NCI-H2081 (cell line): Measurements from ENCODE around the gene THYN1.
"Not testable (repeated sequence)": the region's sequence is repeated elsewhere in the genome, so short reads cannot be mapped to it uniquely, and the experiment has no call there.

Source experiments
- DNase-seq, 2 experiments: peaks; one replicate each; lab custom pipeline; 2025; lab: John Stamatoyannopoulos, UW

Gene THYN1

GRCh38 chr11:134275188-134275533 is 22.0 kb upstream of the THYN1 start:
- DNase-seq, result no peak

- DNase-seq, result no peak
These were observed 20.2 kb upstream of the THYN1 start for GRCh38 chr11:134273317-134273712.

DNA sequence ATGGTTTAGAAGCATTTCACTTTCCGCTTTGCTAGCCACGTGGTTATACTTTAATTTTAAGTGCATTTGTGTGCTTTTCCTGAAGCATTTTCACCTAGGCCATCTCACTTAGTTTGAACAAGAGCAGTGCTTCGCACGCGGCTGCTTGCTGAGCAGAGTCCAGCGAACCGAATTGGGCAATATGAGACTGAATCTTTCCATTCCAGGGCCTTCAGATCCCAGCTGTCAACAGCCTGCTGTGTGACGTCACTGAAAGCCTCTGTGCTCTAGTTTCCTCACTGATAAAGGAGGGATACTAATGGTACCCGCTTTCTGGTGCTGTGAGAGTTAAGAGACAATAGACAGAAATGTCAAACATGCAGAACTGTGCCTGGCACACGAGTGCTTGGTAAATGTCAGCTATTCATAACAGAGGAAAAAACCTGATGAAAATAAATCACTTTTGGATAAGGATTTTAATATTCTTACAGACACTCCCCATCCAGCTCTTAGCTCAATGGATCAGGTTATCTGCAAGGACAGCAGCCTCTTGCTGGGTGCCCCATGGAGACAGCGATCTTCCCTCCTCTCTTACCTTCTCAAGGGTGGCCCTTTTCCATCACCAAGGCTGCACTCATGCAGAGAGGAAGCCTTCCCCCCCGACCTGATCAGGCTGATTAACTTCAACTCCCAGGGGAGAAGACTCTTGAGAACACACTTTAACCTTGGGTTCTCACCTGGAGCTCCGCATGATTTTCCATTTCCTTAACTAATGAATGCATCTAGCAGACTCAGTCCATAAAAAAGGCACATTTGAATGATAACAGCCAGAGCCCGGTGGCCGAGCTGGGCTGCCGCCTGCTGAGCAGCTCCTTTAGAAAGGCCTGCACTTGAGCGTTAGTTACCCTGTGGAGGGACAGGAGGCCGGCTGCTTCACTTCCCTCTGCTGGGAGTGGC is 19.5 kb upstream of the THYN1 start:
- DNase-seq, result peak in 1 of 2 experiments; percentile 18

- no peak for DNase-seq
These were observed 18.8 kb upstream of the THYN1 start for GRCh38 chr11:134271978-134272377.

DNA sequence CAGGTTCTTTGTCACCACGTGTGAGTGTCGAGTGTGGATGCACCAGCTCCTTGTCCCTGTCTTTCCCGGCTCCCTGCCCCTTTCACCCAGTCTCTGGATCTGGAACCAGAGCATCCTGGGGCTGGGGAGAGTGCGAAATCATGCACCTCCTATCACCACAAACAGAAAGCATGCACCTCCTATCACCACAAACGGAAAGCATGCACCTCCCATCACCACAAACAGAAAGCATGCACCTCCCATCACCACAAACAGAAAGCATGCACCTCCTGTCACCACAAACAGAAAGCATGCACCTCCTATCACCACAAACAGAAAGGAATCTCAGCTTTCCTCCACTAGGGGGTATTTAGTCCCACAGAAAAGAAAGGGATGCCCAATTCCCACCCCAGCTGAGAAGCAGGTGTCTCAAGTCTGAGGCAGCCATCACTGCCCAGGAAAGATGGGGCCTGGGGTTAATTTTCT is 17.1 kb upstream of the THYN1 start:
- peak; percentile 42 to 67 for DNase-seq

DNA sequence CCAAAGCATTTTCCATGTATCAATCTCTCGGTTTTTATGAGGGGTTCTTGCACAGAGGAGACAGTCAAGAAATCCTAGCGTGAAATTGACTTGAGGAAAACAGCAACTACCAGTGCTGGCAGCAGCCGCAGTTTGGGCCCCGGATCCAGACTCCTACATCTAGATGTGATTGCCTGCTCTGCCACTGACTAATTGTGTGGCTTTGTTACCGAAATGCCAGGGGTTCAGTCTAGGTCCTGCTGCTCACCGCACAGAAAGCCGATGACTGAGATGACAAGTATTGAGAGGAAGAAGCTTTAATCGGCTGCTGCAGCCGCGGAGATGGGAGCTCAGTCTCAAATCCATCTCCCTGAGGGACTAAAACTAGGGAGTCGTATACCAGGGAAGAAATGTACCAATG is 14.8 kb upstream of the THYN1 start:
- no peak for DNase-seq

- DNase-seq, result no peak
These were observed 14.3 kb upstream of the THYN1 start for GRCh38 chr11:134267461-134267860.

DNA sequence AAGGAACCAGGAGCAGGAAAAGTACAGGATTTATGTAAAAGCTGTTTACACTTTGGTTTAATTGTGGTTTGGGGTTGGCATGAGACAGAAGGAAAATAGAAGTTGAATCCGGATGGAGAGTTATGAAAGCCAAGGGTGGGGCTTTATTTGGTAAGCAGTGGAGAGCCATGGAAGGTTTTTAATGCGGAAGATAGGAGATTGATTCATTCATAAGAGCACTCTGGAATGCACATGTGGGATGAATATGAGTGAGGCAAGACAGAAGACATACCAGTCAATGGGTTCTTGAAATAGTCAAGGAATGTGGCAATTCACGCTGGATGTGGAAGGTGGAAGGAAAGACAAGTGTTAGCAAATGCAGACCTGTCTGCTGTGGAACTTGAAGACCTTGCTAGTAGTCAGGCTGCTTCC is 13.7 kb upstream of the THYN1 start:
- no peak for DNase-seq

DNA sequence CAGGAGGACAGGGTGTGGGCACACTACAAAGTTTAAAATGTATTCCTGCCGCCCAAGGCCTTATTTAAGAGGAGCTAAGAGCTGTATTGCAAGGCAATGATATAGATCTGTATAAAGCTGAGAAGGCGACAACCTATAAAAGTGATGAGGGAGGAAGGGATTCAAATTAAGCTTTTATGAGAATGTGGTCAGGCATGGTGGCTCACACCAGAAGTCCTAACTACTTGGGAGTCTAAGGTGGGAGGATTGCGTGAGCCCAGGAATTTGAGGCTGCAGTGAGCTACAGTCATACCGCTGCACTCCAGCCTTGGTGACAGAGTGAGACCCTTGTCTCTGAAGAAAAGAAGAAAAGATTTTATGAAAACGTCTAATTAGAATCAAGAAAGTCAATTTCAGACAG is 13.3 kb upstream of the THYN1 start:
- DNase-seq, result no peak

- no peak for DNase-seq
These were observed 12.0 kb upstream of the THYN1 start for GRCh38 chr11:134264966-134265764.

GRCh38 chr11:134261626-134262488 is 8.7 kb upstream of the THYN1 start:
- peak; percentile 54 to 61 for DNase-seq

DNA sequence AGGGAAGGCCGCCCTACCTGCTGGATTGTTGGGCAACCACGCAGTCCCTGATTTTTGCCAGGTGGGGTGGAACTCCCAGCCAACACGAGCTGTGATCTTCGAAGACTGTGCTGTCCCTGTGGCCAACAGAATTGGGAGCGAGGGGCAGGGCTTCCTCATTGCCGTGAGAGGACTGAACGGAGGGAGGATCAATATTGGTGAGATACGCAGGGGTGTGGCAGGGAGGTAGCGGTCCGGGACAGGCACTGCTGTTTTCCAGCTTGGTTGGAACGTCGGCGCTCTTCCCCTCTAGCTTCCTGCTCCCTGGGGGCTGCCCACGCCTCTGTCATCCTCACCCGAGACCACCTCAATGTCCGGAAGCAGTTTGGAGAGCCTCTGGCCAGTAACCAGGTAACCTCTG is 7.8 kb upstream of the THYN1 start:
- DNase-seq, result no peak

GRCh38 chr11:134260503-134260902 is 7.4 kb upstream of the THYN1 start:
- no peak for DNase-seq

GRCh38 chr11:134258577-134258976 is 5.4 kb upstream of the THYN1 start:
- no peak for DNase-seq

GRCh38 chr11:134257101-134257500 is 3.9 kb upstream of the THYN1 start:
- no peak for DNase-seq

- DNase-seq, result not testable (repeated sequence)
These were observed 2.0 kb upstream of the THYN1 start for GRCh38 chr11:134255184-134255561.

- DNase-seq, result no peak
These were observed 1.5 kb upstream of the THYN1 start for GRCh38 chr11:134254433-134255183.

DNA sequence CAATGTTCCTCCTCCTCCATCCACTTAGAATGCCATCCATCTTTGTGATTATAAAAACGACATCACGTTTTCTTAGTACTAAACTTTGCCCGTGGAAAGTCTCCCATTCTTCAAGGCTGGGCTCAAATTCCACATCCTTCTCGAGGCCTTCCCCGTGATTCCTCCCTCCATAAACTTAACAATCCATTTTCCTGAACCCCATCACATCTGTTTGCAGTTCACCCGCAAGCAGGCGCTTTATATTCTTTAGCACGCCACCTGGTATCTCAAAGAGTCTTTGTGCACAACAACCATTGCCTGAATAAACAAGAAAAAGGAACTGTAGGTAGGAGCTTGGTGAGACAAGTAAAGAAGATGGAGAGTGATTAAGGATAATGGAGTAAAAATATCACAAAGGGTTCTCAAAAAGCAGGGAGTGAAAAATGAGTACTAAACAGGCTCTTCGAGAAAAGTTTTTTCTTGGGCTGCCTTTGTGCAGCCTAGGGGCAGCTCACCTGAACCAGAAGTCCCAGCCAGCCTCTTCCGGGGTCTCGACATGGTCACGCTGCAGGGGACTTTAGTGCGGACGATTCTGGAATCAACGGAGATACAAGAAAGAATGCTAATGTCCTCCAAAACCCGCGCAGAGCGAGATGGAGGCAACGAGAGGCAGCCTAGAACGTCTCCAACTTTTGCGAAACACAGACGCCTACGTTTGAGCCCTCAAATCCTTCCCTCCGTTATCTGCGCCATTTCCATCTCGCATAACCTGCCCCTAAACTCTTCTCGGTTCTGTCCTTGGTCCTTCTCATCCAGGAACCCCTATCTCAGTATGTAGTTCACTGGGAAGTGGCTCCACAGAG is 585 bp downstream of the THYN1 start:
- DNase-seq, result peak; percentile 29 to 50

DNA sequence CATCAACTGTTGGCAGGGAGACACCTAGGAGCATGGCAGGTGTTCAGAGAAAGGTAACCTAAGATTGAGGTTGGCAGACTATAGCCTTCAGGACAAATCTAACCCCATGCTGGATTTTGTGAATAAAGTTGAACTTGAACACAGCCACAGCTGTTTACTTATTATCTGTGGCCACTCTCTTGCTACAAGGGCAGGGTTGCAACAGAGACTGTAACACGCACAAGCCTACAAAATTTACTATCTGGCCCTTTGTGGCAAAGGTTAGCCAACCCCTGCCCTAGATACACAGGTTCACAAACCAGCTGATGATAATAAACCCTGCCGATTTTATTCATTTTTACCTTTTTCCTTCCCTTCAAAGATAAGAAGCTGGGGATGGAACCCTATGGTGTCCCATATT is 2.5 kb downstream of the THYN1 start:
- no peak for DNase-seq

DNA sequence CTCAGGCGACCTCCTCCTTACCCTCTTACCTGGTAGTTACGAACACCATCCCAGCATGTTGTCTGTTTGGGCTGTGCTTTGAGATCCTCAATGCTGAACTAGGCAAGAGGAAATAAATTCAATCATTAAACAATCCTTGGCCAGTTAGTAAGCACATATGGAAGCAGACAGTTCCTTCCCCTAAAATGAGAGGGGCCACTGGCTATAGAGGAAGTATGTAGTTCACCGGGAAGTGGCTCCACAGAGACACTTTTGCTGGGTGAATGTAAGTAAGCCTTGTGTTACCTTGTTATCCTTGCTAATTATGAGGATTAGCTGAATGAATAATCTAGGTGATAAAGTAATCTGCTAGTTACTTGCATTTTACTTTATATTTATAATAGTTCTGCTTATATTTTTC is 2.9 kb downstream of the THYN1 start:
- DNase-seq, result no peak
